ENCODE measurements around the gene KRT79.

The KRT79 gene

DNA sequence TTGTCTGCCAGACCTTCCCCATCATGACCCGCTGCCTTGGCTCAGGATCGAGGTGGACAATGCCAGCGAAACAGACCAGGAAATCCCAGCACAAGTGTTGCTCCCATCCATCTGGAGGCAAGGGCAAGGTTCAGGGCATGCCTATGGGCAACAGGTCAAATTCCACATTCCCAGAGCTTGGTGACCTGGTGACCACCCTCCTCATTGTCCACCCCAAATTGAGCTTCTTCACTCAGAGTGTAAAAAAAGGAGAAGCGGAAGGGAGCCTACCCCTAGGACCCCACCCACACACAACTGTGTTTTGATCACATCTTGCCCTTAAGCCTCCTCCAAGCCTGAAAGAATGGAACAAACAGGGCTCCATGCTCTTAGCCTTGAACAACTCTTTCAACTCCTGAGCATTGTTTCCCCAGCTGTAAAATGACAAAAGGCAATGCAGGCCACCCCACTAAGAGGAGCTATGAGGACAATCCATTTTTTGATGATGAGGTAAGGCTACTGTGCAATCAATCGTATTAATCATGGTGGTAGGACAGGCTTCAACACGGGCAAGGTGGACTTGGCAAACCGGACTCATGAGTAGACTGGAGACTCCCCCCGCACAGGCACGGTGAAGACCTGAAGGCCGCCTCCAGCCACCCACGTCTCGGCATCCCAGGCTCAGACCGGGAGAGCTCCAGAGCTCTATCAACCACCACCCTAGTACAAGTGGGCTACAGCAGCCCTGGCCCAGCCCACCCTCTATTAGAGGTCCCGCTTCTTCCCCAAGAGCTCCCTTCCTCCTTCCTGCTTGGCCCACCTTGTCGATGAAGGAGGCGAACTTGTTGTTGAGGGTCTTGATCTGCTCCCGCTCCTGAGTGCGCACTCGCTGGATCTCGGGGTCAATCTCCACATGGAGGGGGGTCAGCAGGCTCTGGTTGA is 866 bp downstream of the KRT79 start:
- DNase-seq = no peak

DNA sequence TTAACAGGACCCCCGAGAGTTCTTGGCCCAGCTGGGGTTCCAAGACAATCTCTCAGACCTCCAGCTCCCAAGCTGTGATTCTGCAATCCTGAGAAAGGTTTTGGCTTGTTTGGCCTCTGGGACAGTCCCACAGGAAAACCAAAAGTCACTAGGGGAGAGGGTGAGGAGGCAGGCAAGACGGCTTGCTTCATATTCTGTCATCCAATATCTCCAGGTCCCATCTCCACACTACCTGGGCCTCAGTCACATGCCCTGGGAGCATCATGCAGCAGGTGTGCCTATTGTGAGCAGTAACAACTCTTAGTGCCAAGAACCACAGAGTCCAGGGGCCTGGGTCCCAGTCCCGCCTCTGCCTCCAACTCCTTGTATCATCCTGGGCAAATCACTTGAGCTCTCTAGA is 1.7 kb downstream of the KRT79 start:
- no peak for DNase-seq

DNA sequence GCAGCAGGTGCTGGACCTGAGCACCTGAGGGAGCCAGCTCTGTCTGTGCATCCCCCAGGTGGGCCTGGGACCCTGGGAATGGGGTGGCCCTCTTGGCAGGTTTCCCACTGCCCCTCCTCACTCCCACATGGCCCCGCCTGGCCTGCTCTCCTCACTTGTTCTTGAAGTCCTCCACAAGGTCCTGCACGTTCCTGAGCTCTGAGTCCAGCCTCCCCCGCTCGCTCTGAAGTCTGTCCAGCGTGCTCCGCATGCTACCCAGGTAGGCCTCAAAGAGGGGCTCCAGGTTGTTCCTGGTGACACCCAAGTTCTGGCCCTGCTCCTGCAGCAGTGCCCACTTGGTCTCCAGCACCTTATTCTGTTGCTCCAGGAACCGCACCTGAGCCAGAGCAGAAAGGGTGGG is 2.9 kb downstream of the KRT79 start:
- DNase-seq = no peak

- no peak for DNase-seq
Observed at GRCh38 chr12:52829986-52830770, 3.9 kb downstream of the KRT79 start.

DNA sequence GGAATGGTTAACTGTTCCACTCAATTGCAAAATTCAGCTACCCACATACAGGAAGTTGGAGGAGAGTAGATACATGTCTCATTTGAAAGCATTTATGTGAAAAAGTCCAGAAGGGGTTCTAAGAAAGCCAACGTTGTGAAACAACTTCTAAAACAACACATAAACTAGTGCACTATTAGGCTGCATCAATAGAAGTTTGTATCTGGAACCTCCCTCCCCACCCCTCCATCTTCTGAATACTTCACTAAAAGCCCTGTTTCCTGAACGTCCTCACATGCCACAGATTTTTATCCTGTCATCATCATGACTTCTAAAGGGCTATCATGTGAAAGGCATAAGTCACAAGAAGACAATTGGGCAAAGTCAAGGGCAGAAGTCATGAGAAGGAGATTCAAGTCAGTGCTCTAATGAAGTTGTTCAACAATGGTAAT is 5.5 kb downstream of the KRT79 start:
- DNase-seq = no peak

- no peak for DNase-seq
Observed at GRCh38 chr12:52828156-52828555, 6.0 kb downstream of the KRT79 start.

GRCh38 chr12:52827499-52828090 is 6.5 kb downstream of the KRT79 start:
- DNase-seq = no peak

DNA sequence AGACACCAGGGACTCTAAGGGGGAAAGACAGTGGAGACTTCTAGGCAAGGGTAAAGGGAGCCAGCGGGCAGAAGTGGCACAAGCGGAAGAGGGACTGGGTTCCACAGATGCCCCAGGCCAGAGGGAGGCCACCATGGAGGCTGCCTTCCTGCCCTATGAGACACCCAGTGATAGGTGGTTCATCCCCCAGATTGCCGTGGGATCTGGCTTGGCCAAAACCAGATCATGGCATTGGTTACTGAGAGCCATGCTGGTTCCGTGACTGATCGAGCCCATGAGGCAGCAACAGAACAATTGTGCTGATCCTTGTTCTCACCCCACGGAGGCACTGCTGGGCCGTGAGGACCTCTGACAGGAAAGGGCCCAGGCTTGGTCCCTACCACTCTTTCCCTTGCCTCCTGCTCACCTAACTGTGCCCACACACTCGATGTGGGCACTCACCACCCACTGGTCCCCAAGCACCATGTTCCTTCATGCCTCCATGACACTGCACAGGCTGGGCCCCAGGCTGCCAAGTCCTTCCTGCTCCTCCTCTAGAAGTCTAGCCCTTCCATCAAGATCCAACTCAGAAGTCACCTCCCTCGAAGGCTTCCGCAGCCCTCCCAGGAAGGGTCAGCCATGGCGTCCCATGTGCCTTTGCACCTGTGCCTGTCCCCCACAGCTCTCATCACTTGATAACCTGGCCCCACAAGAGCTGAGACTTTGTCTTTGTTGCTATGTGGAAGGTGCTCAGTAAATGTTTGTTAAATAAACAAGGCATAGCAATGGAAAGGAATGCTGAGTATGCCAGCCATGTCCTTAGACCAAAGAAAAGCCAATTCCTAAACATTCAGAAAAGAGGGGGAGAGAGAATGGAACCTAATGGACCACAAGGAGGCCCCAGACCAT is 7.3 kb downstream of the KRT79 start:
- DNase-seq = no peak

DNA sequence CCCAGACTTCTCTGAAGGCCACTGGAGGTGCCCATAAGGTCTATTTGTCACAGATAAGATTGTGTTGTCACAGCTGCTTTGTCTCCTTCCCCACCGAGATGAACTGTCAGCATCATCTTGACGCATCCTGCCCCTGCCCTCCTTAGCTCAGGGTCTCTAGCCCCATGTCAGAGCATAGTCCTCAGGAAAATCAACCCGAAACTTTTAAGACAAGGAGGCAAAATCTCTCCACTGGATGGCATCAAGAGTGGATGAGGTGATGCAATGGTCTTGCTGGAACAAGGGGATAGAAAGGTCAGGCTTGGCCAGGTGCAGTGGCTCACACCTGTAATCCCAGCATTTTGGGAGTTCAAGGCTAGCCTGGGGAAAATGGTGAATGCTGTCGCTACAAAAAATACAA is 8.2 kb downstream of the KRT79 start:
- DNase-seq = no peak

- DNase-seq = no peak
Observed at GRCh38 chr12:52824741-52825410, 9.2 kb downstream of the KRT79 start.

GRCh38 chr12:52823761-52824450 is 10.2 kb downstream of the KRT79 start:
- no peak for DNase-seq

- DNase-seq = no peak
Observed at GRCh38 chr12:52822771-52823510, 11.2 kb downstream of the KRT79 start.

DNA sequence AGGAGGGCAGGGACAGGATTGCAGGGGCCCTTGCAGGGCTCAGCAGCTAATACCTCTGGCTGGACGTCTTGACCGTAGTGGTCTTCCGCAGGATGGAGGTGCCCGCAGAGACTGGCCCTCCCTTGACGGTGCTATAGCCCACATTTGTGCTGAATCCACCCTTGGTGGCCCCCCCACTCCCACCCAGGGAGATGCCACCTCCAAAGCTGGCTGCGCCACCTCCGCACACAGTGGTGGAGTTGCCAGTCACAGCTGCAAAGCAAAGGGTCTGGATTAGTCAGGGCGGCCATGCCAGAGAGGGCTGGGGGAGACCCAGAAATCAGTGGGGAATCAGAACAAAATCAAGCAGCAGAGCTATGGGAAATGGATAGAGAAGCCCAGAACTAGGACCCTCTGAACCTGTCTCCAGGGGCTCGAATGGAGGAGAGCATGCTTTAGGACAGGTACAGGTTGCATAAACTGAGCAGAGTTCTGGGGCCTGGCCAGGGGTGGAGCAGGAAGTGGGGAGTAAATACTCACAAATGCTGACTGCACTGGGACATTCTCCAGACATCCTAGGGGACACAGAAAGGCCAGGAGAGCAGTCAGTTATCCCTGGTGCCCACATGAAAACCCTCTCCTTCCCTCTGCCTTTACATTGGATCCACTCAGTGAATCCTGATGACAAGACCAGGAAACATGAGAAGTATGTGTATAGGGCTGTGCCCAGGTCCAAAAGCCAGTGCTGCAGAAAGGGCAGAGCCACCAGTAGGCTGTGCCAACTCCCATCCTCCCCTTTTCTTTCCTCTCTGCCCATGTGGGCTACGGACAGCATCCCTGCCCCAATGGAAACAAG is 12.1 kb downstream of the KRT79 start:
- DNase-seq = no peak

DNA sequence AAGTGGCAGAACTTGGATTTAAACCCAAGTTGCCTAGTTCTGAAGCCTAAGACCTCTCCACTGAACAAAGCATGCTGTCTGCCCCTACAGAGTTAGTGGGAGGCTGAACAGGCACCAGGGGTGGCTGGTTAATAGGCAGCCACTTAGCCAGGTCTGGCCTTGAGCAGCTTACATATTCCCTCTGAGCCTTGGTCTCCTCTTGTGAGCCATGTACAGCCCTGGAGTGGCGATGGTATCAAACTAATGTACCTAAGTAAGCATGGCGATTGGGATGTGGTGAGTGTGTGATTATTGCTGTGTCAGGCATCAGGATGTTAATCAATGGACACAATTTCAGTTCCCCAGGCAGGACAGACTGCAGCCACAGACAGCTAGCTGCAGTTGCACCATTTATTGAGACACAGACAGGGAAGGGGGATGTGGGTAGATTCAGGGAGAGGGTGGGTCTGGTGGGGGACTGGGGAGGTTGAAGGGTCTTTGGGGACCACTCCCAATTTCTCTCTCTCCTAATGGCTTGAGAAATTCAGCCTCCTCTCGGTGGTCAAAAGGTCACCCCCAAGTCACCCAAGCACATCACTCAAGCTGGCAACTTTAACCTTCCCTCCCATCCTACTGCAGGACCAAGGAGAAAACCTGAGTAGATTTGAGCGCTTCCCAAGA is 12.9 kb downstream of the KRT79 start:
- DNase-seq = no peak

GRCh38 chr12:52820521-52820920 is 13.6 kb downstream of the KRT79 start:
- DNase-seq = no peak

DNA sequence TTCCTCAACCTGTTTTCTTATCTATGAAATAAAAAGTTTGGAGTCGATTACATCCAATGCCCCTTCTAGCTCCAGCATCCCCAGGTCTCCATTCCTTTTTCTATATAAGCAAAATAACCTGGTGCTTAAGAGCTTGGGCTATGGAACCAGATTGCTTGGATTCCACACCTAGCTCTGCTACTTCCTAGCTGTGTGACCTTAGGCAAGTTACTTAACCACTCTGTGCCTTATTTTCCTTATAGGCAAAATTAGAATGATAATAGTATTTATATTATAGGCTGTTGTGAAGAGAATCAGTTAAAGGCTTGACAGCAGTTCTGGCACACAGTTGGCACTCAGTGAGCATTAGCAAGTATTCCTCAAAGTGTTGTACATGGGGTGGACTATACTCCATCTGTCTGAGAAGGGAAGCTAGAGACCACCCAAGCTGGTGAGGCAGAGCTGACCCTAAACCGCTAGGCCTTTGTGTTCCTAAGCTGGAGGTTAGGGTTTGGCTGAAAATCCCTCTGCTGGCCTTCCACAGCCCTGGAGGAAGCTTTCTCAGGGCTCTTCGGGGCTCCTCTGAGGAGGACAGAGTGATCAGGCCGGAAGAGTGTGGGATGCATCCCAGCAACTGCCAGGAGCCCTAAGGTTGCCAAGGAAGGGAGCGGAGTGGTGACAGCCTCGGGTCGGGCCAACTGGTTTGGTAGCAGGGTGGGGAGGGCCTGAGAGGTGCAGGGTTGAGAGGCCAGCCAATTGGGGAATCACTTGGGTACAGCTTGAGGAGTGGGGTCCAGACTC is 14.2 kb downstream of the KRT79 start:
- no peak for DNase-seq

DNA sequence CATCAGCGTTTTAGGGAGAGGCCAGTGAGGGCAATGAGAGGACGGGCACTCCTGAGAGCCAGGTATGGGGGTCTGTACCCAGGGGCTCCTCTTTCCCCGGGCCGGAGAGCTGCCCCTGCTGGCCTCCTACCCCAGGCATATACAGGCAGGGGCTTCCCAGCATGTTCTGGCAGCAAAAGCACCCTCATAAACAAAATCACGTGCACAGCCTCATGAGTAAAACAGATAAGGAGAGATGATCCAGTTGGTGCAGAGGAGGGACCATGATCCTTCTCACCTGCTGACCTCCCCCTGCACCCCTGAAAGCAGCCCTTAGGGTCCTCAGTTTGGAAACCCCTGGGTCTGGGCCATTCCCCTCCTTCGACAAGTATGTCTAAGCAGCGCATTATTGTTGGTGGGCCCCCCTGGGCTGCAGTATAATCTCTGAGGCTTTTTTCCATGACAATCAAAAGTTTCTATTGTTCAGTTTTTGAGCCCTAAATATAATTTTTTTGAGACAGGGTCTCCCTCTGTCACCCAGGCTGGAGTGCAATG is 15.2 kb downstream of the KRT79 start:
- DNase-seq = no peak

DNA sequence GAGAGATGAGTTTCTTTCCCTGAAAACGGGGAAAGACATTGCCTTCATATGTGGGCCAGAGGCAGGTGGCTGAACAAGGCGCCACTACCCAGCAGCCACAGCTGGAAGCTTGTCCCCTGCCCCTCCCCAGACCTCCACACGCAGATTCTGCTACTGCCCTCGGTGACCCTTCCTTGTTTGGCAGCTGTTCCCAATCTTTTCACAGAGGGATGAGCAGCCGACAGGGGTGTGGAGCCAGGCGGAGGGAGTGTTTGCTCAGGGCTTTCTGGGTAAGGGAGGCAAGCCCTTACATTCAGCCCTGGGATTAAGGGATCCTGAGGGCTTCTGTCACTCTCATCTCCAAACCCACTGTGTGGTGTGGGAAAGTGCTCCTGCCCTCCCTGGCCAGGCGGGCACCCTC is 15.7 kb downstream of the KRT79 start:
- DNase-seq = no peak

Data from CD4-positive, alpha-beta T cell treated with Interleukin-6 for 4 hours (primary cell).